HUES64 (cell line): ENCODE results near the gene WBP1L.
"Not testable (repeated sequence)": the region's sequence is repeated elsewhere in the genome, so short reads cannot be mapped to it uniquely, and the experiment has no call there.

Source experiments
- H3K27ac ChIP-seq: 2 replicates; pipeline ENCODE4 v1.7.0; 2013; ENCODE audit warnings: low read depth, low read length, inconsistent platforms
- H3K27me3 ChIP-seq: 2 replicates; pipeline ENCODE4 v1.6.1; 2013; ENCODE audit warnings: mild to moderate bottlenecking, low read length; ENCODE audit not compliant: insufficient read depth
- H3K36me3 ChIP-seq: 2 replicates; pipeline ENCODE4 v1.6.1; 2013; ENCODE audit warnings: mild to moderate bottlenecking, low read length; ENCODE audit not compliant: insufficient read depth
- H3K4me1 ChIP-seq: 2 replicates; pipeline ENCODE4 v1.6.1; 2013; ENCODE audit warnings: mild to moderate bottlenecking, low read length, moderate library complexity; ENCODE audit not compliant: insufficient read depth
- H3K4me3 ChIP-seq: 2 replicates; pipeline ENCODE4 v1.5.1; 2013; ENCODE audit warnings: mild to moderate bottlenecking, low read length, moderate library complexity
- H3K9ac ChIP-seq: 2 replicates; pipeline ENCODE4 v1.6.1; 2013; ENCODE audit warnings: mild to moderate bottlenecking, low read depth, low read length
- H3K9me3 ChIP-seq: 2 replicates; pipeline ENCODE4 v1.6.1; 2013; ENCODE audit warnings: low read depth, low read length; ENCODE audit not compliant: insufficient read depth
- WGBS: fragments of 150-250, 120-280 bp; methylation state at CpG from one replicate; pipeline ENCODE4 v1.1.7; 2013; ENCODE audit warnings: missing lambda C conversion rate; 5-methylcytosine and 5-hydroxymethylcytosine counted together

The WBP1L gene

DNA sequence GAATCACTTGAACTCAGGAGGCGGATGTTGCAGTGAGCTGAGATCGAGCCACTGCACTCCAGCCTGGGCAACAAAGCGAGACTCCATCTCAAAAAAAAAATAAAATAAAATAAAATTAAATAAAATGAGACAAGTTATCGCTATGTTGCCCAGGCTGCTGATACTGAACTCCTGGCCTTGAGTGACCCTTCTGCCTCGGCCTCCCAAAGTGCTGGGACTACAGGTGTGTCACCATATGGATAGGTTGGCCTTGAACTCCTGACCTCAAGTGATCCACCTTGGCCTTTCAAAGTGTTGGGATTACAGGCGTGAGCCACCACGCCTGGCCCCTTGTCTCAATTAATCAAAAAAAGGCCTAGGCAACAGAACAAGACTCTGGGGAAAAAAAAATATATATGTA is 109.5 kb downstream of the WBP1L start:
- WGBS: 99% methylated on average over 6 of the region's 7 CpGs
- not testable (repeated sequence) for H3K9me3 ChIP-seq, H3K27me3 ChIP-seq, H3K36me3 ChIP-seq, H3K27ac ChIP-seq, H3K9ac ChIP-seq, H3K4me3 ChIP-seq
- peaks cover 12% of the 10 kb centered on the region for H3K4me1 ChIP-seq

DNA sequence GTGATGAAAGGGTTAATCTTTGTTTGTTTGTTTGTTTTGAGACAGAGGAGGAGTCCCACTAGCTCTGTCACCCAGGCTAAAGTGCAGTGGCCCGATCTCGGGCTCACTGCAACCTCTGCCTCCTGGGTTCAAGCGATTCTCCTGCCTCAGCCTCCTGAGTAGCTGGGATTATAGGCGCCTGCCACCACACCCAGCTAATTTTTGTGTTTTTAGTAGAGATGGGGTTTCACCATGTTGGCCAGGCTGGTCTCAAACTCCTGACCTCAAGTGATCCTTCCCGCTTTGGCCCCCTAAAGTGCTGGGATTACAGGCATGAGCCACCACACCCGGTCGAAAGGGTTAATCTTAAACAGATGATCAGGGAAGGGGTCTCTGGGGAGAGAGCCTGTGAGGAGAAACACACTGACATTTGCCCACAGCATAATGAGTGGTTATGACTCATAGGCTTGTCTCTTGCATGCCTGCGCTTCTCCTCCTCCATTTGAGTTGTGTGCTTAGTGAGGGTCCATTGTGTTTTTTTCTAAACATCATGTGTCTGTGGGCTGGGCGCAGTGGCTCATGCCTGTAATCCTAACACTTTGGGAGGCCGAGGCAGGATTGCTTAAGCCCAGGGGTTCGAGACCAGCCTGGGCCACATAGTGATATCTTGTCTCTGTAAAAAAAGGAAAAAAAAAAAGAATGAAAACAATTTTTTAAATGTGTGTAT is 112.1 kb downstream of the WBP1L start:
- not testable (repeated sequence) for H3K36me3 ChIP-seq, H3K4me3 ChIP-seq, H3K27ac ChIP-seq, H3K9me3 ChIP-seq, H3K9ac ChIP-seq, H3K27me3 ChIP-seq
- 62% methylated on average over 10 of the region's 11 CpGs for WGBS
- H3K4me1 ChIP-seq: peaks cover 12% of the 10 kb centered on the region

DNA sequence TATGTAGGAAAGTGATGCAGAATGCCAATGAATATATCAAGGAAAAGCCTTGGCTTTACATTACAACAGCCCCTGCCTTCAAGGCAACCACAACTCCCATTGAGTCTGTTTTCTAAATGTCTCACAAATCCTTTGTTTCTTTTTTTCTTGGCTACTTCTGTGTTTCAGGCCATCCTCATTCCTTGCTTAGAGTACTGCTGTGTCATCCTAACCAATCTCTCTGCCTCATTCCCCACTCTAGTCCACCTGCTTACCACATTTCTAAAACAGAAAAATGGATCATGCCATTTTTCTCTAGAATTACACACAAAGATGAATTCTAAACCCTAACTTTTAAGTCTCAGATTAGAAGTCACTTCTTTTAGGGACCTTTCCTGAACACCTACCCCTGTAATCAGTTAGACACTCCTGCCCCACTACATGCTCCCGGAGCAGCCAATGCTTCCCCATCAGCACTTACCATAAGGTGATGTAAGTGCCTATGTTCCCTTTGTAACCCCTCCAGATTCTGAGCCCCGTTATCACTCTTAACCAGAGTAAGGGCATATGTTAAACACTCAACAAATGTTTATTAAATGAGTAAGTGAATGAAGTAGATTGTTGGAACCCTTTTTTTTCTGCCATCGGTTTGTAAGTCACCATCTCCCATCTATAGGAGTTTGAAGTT is 113.1 kb downstream of the WBP1L start:
- Histone ChIP-seq H3K9ac (peak overlapping the region; percentile 21; the same call in 1 of the 2 replicates), H3K27ac (peak overlapping the region; percentile 3; the same call in 1 of the 2 replicates), H3K9me3 (no peaks in the 10 kb centered on the region), H3K36me3 (peaks cover 4% of the 10 kb centered on the region; the same call in 1 of the 2 replicates), H3K27me3 (no peaks in the 10 kb centered on the region), H3K4me3 (no peak overlapping the region), H3K4me1 (peaks cover 12% of the 10 kb centered on the region)
- 78% methylated on average over 2 of the region's 3 CpGs for WGBS

DNA sequence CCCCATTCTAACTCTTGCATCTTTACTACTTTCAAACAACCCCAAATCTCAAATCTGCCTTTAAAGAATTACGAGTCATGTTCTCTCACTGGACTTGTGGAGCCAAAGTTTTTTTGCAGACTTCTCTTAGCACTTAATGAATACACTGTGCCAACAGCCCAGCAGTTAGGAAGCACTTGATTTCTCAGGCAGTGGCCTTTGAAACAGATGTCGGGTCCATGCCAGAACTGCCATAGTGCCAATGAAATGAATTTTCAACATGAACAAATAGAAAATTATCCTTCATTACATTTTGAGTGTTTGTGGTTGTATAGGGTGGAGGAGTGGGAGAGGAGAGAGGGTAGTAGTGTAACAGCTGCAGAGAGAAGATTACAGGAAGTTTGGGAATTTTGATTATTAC is 116.2 kb downstream of the WBP1L start:
- Histone ChIP-seq H3K27ac (no peak overlapping the region), H3K9me3 (no peaks in the 10 kb centered on the region), H3K4me1 (peaks cover 12% of the 10 kb centered on the region), H3K36me3 (peaks cover 19% of the 10 kb centered on the region; the same call in 1 of the 2 replicates), H3K4me3 (no peak overlapping the region), H3K27me3 (no peaks in the 10 kb centered on the region), H3K9ac (no peak overlapping the region)
- 96% methylated on average over 2 of the region's 2 CpGs for WGBS

DNA sequence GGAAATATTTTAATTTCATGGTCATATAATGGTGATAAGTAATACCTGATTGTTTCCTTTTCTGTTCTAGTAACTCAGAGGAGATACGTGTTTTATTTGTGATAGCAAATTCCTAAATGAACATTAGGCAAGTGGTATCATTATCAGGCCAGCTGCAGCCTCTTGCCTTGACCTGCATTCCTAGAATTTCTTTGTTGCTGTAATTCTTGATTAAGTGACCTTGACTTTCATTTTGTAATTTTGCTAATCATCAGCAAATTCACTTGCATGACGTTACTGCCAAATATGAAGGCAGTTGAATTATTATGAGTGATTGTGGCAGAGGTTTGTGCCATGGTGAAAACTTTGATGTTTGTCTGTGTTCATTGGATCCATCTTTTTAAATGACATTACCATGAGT is 119.9 kb downstream of the WBP1L start:
- Histone ChIP-seq H3K27ac (no peak overlapping the region), H3K9me3 (no peaks in the 10 kb centered on the region), H3K4me3 (no peak overlapping the region), H3K36me3 (peaks cover 19% of the 10 kb centered on the region; the same call in 1 of the 2 replicates), H3K27me3 (no peaks in the 10 kb centered on the region), H3K9ac (no peak overlapping the region), H3K4me1 (no peaks in the 10 kb centered on the region)
- WGBS: 96% methylated on average over 2 of the region's 2 CpGs

DNA sequence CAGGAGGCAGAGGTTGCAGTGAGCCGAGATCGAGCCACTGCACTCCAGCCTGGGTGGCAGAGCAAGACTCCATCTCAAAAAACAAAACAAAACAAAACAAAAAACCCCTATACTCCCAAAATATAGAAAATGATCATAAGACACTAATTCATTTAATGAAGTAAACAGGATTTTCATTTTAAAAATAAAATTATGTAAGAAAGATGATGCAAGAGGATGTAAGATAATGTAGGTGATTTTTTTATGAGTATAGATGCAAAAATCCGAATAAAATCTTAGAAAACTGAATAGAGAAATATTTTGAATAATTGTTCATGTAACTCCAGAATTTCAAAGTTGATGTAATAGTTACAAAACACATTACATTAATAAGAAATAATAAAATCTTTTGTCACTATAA is 121.9 kb downstream of the WBP1L start:
- Histone ChIP-seq H3K9ac (no peak overlapping the region), H3K9me3 (no peaks in the 10 kb centered on the region), H3K4me1 (no peaks in the 10 kb centered on the region), H3K27me3 (no peaks in the 10 kb centered on the region), H3K36me3 (peaks cover 16% of the 10 kb centered on the region; the same call in 1 of the 2 replicates), H3K27ac (no peak overlapping the region), H3K4me3 (no peak overlapping the region)
- 100% methylated on average over 3 of the region's 3 CpGs for WGBS
